ENCODE data around the gene MCOLN1. TPM values are rescaled to one million over a fixed set of nuclear protein-coding genes. Genes with fewer than 3 reads are reported as not detected.

The MCOLN1 gene
- total RNA-seq, 1 experiment from 2014 or later: 10.2 TPM

DNA sequence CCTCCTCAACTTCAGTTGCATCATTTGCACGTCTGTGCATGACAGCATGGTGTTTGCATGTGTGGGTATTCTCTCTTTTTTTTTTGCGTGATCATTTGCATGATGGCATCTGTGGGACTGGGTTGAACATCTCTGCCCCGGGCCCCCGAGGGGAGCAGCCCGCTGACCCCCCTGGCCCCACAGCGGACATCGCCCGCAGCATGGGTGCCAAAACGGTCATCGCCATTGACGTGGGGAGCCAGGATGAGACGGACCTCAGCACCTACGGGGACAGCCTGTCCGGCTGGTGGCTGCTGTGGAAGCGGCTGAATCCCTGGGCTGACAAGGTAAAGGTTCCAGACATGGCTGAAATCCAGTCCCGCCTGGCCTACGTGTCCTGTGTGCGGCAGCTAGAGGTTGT lies 36.2 kb downstream of the MCOLN1 start:
- POLR2A ChIA-PET (ENCODE audit: unreplicated experiment): no interaction called here
- DNase-seq (no peak), ATAC-seq (no peak)
- CTCF ChIA-PET: no interaction called here
- Histone ChIP-seq H3F3A (ENCODE audit: low read length, unreplicated experiment) (no peaks in the 10 kb centered on the region), H3K9me3 (ENCODE audit: low read length) (no peaks in the 10 kb centered on the region), H4K20me1 (ENCODE audit: low read length) (no peaks in the 10 kb centered on the region), H3K79me2 (ENCODE audit: low read length) (no peaks in the 10 kb centered on the region), H3K27me3 (ENCODE audit: low read length) (no peaks in the 10 kb centered on the region), H3K4me2 (ENCODE audit: low read length) (no peak overlapping the region), H3K36me3 (ENCODE audit: low read depth, low read length) (peaks cover 53% of the 10 kb centered on the region), H3K9ac (ENCODE audit: low read length) (no peak overlapping the region), H3K9me2 (replicated peaks; ENCODE audit: low read length) (no peaks in the 10 kb centered on the region), H3K27ac (ENCODE audit: low read length) (no peak overlapping the region), H3K4me1 (ENCODE audit: insufficient read depth, low read length) (no peaks in the 10 kb centered on the region), H3K4me3 (ENCODE audit: low read length) (no peak overlapping the region), H2AFZ (ENCODE audit: low read length) (no peak overlapping the region)
- no TSS peak for BruUV-seq (replicated peaks)
- TF ChIP-seq, protein P1, sequence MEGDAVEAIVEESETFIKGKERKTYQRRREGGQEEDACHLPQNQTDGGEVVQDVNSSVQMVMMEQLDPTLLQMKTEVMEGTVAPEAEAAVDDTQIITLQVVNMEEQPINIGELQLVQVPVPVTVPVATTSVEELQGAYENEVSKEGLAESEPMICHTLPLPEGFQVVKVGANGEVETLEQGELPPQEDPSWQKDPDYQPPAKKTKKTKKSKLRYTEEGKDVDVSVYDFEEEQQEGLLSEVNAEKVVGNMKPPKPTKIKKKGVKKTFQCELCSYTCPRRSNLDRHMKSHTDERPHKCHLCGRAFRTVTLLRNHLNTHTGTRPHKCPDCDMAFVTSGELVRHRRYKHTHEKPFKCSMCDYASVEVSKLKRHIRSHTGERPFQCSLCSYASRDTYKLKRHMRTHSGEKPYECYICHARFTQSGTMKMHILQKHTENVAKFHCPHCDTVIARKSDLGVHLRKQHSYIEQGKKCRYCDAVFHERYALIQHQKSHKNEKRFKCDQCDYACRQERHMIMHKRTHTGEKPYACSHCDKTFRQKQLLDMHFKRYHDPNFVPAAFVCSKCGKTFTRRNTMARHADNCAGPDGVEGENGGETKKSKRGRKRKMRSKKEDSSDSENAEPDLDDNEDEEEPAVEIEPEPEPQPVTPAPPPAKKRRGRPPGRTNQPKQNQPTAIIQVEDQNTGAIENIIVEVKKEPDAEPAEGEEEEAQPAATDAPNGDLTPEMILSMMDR (conservative IDR thresholded peaks at IDR 0.05; ENCODE audit: low read depth, low read length): no peak
- TF ChIP-seq EZH2phosphoT487 (IDR thresholded peaks at IDR 0.05; ENCODE audit: borderline replicate concordance, low read length) (no peak), EZH2 (IDR thresholded peaks at IDR 0.05; ENCODE audit: low read length, unreplicated experiment) (no peak)
- intact Hi-C loops (cut with micrococcal nuclease): no loop called here

DNA sequence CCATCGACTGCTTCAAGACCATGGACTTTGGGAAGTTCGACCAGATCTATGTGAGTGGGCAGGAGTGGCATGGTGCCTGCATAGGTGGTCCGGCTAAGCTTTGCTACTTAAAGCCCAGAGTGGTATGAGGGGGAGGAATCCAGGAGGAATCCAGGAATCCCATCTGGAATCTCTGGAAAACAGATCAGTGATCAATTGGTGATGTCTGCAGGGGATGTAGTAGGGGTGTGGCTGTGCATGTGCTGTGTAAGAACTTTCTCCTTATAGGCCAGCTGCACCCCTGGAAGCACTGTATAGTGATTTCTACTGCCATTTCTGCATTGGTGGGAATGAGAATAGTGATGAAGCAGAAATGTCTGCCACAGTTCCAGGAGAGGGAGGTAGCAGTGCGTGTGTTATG lies 36.7 kb downstream of the MCOLN1 start:
- no peak overlapping the region for H3K4me3 ChIP-seq (ENCODE audit: low read length)
- intact Hi-C loops (cut with micrococcal nuclease): no loop called here
- H3K4me2 ChIP-seq (ENCODE audit: low read length): no peak overlapping the region
- H4K20me1 ChIP-seq (ENCODE audit: low read length): no peaks in the 10 kb centered on the region
- no peaks in the 10 kb centered on the region for H3K9me2 ChIP-seq (replicated peaks; ENCODE audit: low read length)
- POLR2A ChIA-PET (ENCODE audit: unreplicated experiment): no interaction called here
- DNase-seq (no peak), ATAC-seq (no peak)
- no peaks in the 10 kb centered on the region for H3K9me3 ChIP-seq (ENCODE audit: low read length)
- peaks cover 52% of the 10 kb centered on the region for H3K36me3 ChIP-seq (ENCODE audit: low read depth, low read length)
- H3K27ac ChIP-seq (ENCODE audit: low read length): no peak overlapping the region
- TF ChIP-seq, protein P1 (conservative IDR thresholded peaks at IDR 0.05; ENCODE audit: low read depth, low read length): no peak
- no peaks in the 10 kb centered on the region for H3F3A ChIP-seq (ENCODE audit: low read length, unreplicated experiment)
- BruUV-seq (replicated peaks): no TSS peak
- H3K79me2 ChIP-seq (ENCODE audit: low read length): no peaks in the 10 kb centered on the region
- H2AFZ ChIP-seq (ENCODE audit: low read length): no peak overlapping the region
- H3K9ac ChIP-seq (ENCODE audit: low read length): no peak overlapping the region
- CTCF ChIA-PET: no interaction called here
- H3K4me1 ChIP-seq (ENCODE audit: insufficient read depth, low read length): no peaks in the 10 kb centered on the region
- no peaks in the 10 kb centered on the region for H3K27me3 ChIP-seq (ENCODE audit: low read length)

DNA sequence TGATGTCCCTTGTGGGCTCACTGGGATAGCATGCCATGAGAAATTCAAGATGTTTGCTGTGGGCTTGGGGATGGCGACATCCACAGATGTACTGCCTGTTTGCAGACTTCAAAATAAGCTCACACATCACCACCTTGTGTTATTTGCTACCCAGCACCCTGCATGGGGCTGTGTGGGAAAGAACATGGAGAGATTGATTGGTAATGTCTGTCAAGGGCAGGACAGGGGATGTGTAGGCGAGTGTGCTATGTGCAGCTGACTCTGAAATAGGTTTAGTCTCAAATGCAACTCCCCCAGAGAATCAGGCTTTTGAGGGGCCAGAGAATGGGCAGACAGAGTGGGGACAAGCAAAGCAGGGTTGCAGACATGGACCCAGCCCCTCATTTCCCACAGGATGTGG lies 37.8 kb downstream of the MCOLN1 start:
- Histone ChIP-seq H3K4me3 (ENCODE audit: low read length) (no peak overlapping the region), H3K4me2 (ENCODE audit: low read length) (no peak overlapping the region), H3K79me2 (ENCODE audit: low read length) (no peaks in the 10 kb centered on the region), H3K27ac (ENCODE audit: low read length) (no peak overlapping the region), H4K20me1 (ENCODE audit: low read length) (no peaks in the 10 kb centered on the region), H3K9me2 (replicated peaks; ENCODE audit: low read length) (no peaks in the 10 kb centered on the region), H3K9ac (ENCODE audit: low read length) (no peak overlapping the region), H2AFZ (ENCODE audit: low read length) (no peak overlapping the region), H3K27me3 (ENCODE audit: low read length) (no peaks in the 10 kb centered on the region), H3K36me3 (ENCODE audit: low read depth, low read length) (peaks cover 41% of the 10 kb centered on the region), H3K4me1 (ENCODE audit: insufficient read depth, low read length) (no peaks in the 10 kb centered on the region), H3F3A (ENCODE audit: low read length, unreplicated experiment) (no peaks in the 10 kb centered on the region), H3K9me3 (ENCODE audit: low read length) (no peaks in the 10 kb centered on the region)
- ATAC-seq: peak; percentile 12; the same call in 1 of the 2 replicates
- DNase-seq: no peak
- TF ChIP-seq EZH2 (IDR thresholded peaks at IDR 0.05; ENCODE audit: low read length, unreplicated experiment): no peak
- no peak for TF ChIP-seq EZH2phosphoT487 (IDR thresholded peaks at IDR 0.05; ENCODE audit: borderline replicate concordance, low read length)
- TF ChIP-seq, protein P1 (conservative IDR thresholded peaks at IDR 0.05; ENCODE audit: low read depth, low read length): no peak
- CTCF ChIA-PET: no interaction called here
- no TSS peak for BruUV-seq (replicated peaks)
- intact Hi-C loops (cut with micrococcal nuclease): no loop called here
- POLR2A ChIA-PET (ENCODE audit: unreplicated experiment): no interaction called here

Measured in PC-3 (cell line).